Activated CD8-positive, alpha-beta T cell treated with anti-CD3 and anti-CD28 coated beads for 36 hours (primary cell): ENCODE results near the gene CFAP69. TPM values are rescaled to one million over a fixed set of nuclear protein-coding genes. Genes with fewer than 3 reads are reported as not detected.

Source experiments
- ATAC-seq: fragments of 200-7000 bp; cut with Tn5 transposase; one replicate; pipeline ENCODE4 v1.10.0; 2021; ENCODE audit warnings: mild to moderate bottlenecking, moderate library complexity
- CTCF ChIA-PET: fragments of 350-600 bp; sonication (Branson Sonifier 250); formaldehyde crosslinking; loops from one replicate; lab custom pipeline; 2021; ENCODE audit warnings: antibody characterized with exemption; lab: Charles Lee
- POLR2A ChIA-PET: fragments of 350-600 bp; sonication (Branson Sonifier 250); formaldehyde crosslinking; loops from one replicate; lab custom pipeline; 2021; ENCODE audit warnings: antibody characterized with exemption; lab: Charles Lee
- DNase-seq: peaks from one replicate; pipeline ENCODE4 v3.0.0-alpha.2; 2020
- H3K27ac Mint-ChIP-seq: one replicate; pipeline ENCODE4 v1.8.0; 2021; ENCODE audit warnings: mild to moderate bottlenecking, mixed read lengths
- H3K27me3 Mint-ChIP-seq: one replicate; pipeline ENCODE4 v1.8.0; 2021; ENCODE audit warnings: mixed read lengths
- H3K36me3 Mint-ChIP-seq: one replicate; pipeline ENCODE4 v1.8.0; 2021; ENCODE audit warnings: low read depth, mixed read lengths
- H3K4me1 Mint-ChIP-seq: one replicate; pipeline ENCODE4 v1.8.0; 2021; ENCODE audit warnings: low read depth, mixed read lengths
- H3K4me3 Mint-ChIP-seq: one replicate; pipeline ENCODE4 v1.8.0; 2021; ENCODE audit warnings: mild to moderate bottlenecking, moderate library complexity, mixed read lengths
- H3K9me3 Mint-ChIP-seq: one replicate; pipeline ENCODE4 v1.8.0; 2021; ENCODE audit warnings: mixed read lengths
- CTCF ChIP-seq: fragments of 200-600 bp; IDR thresholded peaks from one replicate; pipeline ENCODE4 v1.8.0; 2022; ENCODE audit warnings: antibody characterized with exemption, mild to moderate bottlenecking
- intact Hi-C: fragments of 100-400 bp; cut with micrococcal nuclease; formaldehyde crosslinking; loops from one replicate; pipeline ENCODE4 v1.10.0; 2022
- total RNA-seq, 2 experiments: library from RNA; stranded (reverse); gene quantifications; one replicate each; pipeline ENCODE4 v1.2.3, GENCODE V29; 2021

The CFAP69 gene
- total RNA-seq, 2 experiments from 2014 or later = 0.07 to 0.69 TPM

DNA sequence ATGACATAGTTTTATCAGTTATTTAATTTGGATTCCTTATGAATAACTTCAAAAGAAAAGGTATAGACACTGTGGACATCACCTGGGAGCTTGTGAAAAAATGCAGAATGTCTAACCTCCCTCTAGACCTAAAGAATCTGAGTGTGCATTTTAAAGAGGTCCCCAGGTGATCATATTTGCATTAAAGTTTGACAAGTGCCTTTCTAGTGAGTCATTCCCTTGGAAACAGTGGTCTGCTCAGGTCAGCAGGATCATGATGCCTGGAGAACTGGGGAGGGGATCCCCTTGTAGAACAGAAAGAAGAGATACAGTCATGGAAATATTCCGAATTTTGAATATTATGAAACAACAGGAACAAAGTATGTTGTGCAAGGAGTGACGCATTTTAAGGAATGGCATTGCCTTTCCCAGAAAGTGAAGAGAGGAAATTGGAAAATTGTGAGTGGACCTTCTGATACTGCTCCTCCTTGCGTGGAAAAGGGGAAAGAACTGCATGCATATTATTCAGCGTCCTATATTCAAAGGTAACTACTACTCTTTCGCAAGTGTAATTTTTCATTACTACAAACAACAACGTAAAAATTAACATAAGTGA, 28.8 kb upstream of the CFAP69 start:
- TF ChIP-seq CTCF = no peak
- no peaks in the 10 kb centered on the region for H3K9me3 Mint-ChIP-seq
- ChIA-PET CTCF (interaction anchor here (0.8 kb wide), 1 partner anchor 37 kb away, joined by 3 read pairs; no protein-coding TSS in a partner anchor), POLR2A (no interaction called here)
- H3K4me3 Mint-ChIP-seq = no peak overlapping the region
- H3K27me3 Mint-ChIP-seq = peaks cover 26% of the 10 kb centered on the region
- H3K36me3 Mint-ChIP-seq = no peaks in the 10 kb centered on the region
- H3K27ac Mint-ChIP-seq = no peak overlapping the region
- ATAC-seq (no peak), DNase-seq (no peak)
- intact Hi-C loops = no loop called here
- H3K4me1 Mint-ChIP-seq = no peaks in the 10 kb centered on the region

GRCh38 chr7:90216771-90217170, 28.2 kb upstream of the CFAP69 start:
- ATAC-seq (no peak), DNase-seq (no peak)
- peaks cover 24% of the 10 kb centered on the region for H3K27me3 Mint-ChIP-seq
- no peak for TF ChIP-seq CTCF
- no peaks in the 10 kb centered on the region for H3K9me3 Mint-ChIP-seq
- no peak overlapping the region for H3K4me3 Mint-ChIP-seq
- no peaks in the 10 kb centered on the region for H3K4me1 Mint-ChIP-seq
- intact Hi-C loops = no loop called here
- H3K27ac Mint-ChIP-seq = no peak overlapping the region
- H3K36me3 Mint-ChIP-seq = no peaks in the 10 kb centered on the region
- ChIA-PET CTCF (no interaction called here), POLR2A (no interaction called here)

GRCh38 chr7:90222390-90222789, 22.6 kb upstream of the CFAP69 start:
- ChIA-PET POLR2A (no interaction called here), CTCF (no interaction called here)
- Mint-ChIP-seq H3K4me3 (no peak overlapping the region), H3K9me3 (no peaks in the 10 kb centered on the region), H3K4me1 (no peaks in the 10 kb centered on the region), H3K36me3 (no peaks in the 10 kb centered on the region), H3K27ac (no peak overlapping the region), H3K27me3 (peaks cover 34% of the 10 kb centered on the region)
- TF ChIP-seq CTCF = no peak
- ATAC-seq = no peak
- no peak for DNase-seq
- intact Hi-C loops = no loop called here

DNA sequence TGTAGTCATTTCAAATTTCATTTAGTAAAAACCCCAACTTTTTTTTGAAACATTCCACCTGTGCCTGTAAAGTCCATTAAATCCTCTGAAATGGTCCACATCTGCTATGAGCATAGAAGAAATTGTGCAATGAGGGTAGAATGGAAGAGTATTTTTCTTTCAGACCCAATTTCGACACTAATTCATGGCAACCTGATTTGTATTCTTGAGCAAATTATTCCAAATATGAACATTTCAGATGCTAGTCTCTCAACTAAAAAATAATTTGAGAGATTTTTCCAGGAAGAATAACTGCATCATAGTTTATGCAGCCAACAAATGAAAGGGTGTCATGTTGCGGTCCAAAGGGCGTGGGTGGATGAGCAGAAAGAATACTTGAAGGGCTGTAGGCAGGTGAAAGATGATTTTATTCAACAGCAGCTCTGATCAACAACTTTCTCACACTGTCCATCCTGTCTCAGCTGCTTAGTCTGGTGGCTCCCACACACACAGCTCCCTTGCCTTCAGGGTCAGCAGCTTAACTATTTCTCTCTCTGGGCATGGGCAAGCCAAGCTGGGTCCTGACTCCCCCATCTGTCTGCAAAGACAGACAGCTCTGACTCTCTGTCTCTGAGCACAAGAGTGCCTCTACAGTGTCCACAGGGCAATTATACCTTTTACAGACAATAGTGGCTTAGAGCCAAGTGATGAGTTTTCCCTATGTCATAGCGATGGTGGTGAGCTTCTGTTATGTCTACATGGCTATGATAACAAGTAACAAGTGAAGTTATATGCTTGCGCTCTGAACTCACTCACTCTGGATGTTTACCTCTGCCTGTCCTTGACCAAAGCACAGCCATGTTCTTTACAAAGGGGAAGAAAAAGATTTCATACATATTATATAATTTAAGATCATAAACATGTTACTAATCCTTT, 21.9 kb upstream of the CFAP69 start:
- Mint-ChIP-seq H3K27me3 (peaks cover 31% of the 10 kb centered on the region), H3K4me3 (no peak overlapping the region), H3K27ac (no peak overlapping the region), H3K4me1 (no peaks in the 10 kb centered on the region), H3K36me3 (no peaks in the 10 kb centered on the region), H3K9me3 (no peaks in the 10 kb centered on the region)
- ATAC-seq = no peak
- ChIA-PET POLR2A (no interaction called here), CTCF (interaction anchor here (0.8 to 1.9 kb wide), 2 partner anchors 12 to 19 kb away, joined by 3 to 7 read pairs; partner anchors contain the start of gene STEAP2)
- intact Hi-C loops = no loop called here
- no peak for TF ChIP-seq CTCF
- DNase-seq = no peak

DNA sequence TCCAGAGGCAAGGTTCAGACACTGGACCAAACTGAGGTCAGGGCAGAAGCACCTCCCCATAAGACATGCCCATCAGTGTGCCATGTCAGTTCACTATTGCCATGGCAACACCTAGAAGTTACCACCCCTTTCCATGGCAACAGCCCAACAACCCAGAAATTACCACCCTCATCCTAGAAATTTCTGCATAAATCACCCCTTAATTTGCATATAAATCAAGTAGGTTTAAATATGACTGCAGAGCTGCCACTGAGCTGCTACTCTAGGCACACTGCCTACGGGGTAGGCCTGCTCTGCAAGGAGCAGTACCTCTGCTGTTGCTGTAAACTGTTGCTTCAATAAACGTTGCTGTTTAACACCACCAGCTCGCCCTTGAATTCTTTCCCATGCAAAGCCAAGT, 20.8 kb upstream of the CFAP69 start:
- ATAC-seq = no peak
- CTCF ChIA-PET = interaction anchor here (1.9 kb wide), 1 partner anchor 13 kb away, joined by 7 read pairs; the partner anchor contains the start of gene STEAP2
- no peaks in the 10 kb centered on the region for H3K4me1 Mint-ChIP-seq
- H3K4me3 Mint-ChIP-seq = no peak overlapping the region
- POLR2A ChIA-PET = no interaction called here
- no peak for DNase-seq
- H3K9me3 Mint-ChIP-seq = no peaks in the 10 kb centered on the region
- H3K36me3 Mint-ChIP-seq = no peaks in the 10 kb centered on the region
- TF ChIP-seq CTCF = no peak
- H3K27me3 Mint-ChIP-seq = peaks cover 34% of the 10 kb centered on the region
- intact Hi-C loops = loop anchor here (2.0 kb wide), 1 partner anchor 21 kb away; the partner anchor contains the start of gene CFAP69
- no peak overlapping the region for H3K27ac Mint-ChIP-seq
